Testis (tissue), 3 donors: ENCODE results near the gene GALNT5. TPM values are rescaled to one million over a fixed set of nuclear protein-coding genes. Genes with fewer than 3 reads are reported as not detected.

Experiments used
- DNase-seq: peaks from one replicate; pipeline ENCODE4 v3.0.0-alpha.2; 2019
- H3K27ac ChIP-seq, 2 donors: fragments of 200-600 bp; sonication (generic); one replicate each; pipeline ENCODE4 v1.5.1; 2019
- H3K27me3 ChIP-seq: fragments of 200-600 bp; sonication (generic); one replicate; pipeline ENCODE4 v1.5.1; 2019
- H3K36me3 ChIP-seq: fragments of 200-600 bp; sonication (generic); one replicate; pipeline ENCODE4 v1.5.1; 2017; ENCODE audit warnings: low read depth; ENCODE audit errors: missing control alignments
- H3K4me1 ChIP-seq: fragments of 200-600 bp; sonication (generic); one replicate; pipeline ENCODE4 v1.5.1; 2019
- H3K4me3 ChIP-seq, 2 donors: fragments of 200-600 bp; sonication (generic); one replicate each; pipeline ENCODE4 v1.5.1; 2017 to 2019
- H3K9me3 ChIP-seq: fragments of 200-600 bp; sonication (generic); one replicate; pipeline ENCODE4 v1.5.1; 2017
- CTCF ChIP-seq, 3 experiments: fragments of 450-650 bp in 2 of 3; fragments of 200-600 bp in 1 of 3; sonication (generic) in 1 of 3; IDR thresholded peaks; one replicate each; pipeline ENCODE4 v1.5.1; 2016 to 2019; ENCODE audit warnings: antibody characterized with exemption in 3 of 3, mild to moderate bottlenecking in 2 of 3, moderate library complexity in 1 of 3
- POLR2A ChIP-seq: fragments of 450-650 bp; IDR thresholded peaks from one replicate; pipeline ENCODE4 v1.6.1; 2017; ENCODE audit warnings: antibody characterized with exemption, mild to moderate bottlenecking, moderate library complexity
- WGBS, 2 donors: methylation state at CpG; one replicate each; pipeline ENCODE4 v1.1.5; 2018; 5-methylcytosine and 5-hydroxymethylcytosine counted together
- intact Hi-C: fragments of 100-400 bp; cut with DNase I; formaldehyde crosslinking; loops from one replicate; pipeline ENCODE4 v1.15.1; 2023; ENCODE audit warnings: low total_unique reads
- polyA plus RNA-seq: library from polyadenylated mRNA; stranded (reverse); fragments of 350-450 nt; fragmentation: Illumina TruSeq; extraction: RNeasy Lipid Tissue Mini Kit (QIAGEN cat#74804); gene quantifications from one replicate; pipeline ENCODE4 v1.2.3, GENCODE V29; 2014; ENCODE audit warnings: low read depth, low replicate concordance; ENCODE audit not compliant: insufficient read depth
- total RNA-seq, 2 donors: library from RNA; depleted of rRNA; stranded (reverse); fragments of >200 nt; gene quantifications; one replicate each; pipeline ENCODE4 v1.2.3, GENCODE V29; 2016

GALNT5 gene
- total and polyA plus RNA-seq, 3 donors from 2014 or later, result 0.06 to 0.45 (median 0.08) TPM

DNA sequence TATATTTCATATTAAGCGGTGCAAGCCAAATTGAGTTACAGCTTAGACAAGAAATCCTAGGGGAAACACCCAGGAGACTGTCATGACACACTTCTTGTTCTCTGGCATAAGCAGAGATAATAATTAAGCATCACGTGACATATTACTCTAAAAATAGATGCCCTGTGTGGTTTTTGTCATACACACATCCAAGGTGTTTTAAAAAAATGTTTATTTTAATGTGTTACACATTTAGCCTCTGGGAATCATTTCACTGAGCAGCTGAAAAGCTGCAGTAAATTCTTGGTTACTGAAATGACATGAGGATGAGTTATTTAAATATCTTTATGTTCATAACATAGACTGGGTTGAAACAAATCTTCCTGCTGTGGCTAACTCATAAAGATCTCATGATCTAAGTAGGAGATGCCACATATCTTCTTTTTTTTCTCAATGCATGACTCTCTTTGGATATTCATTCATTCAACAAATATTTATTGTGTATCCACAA is 106.2 kb downstream of the GALNT5 start:
- Histone ChIP-seq H3K4me1 (no peaks in the 10 kb centered on the region), H3K27me3 (no peaks in the 10 kb centered on the region), H3K4me3 (no peak overlapping the region), H3K27ac (no peak overlapping the region), H3K36me3 (no peaks in the 10 kb centered on the region), H3K9me3 (no peaks in the 10 kb centered on the region)
- no peak for DNase-seq
- no peak for TF ChIP-seq CTCF (IDR thresholded peaks at IDR 0.05)
- no peak for TF ChIP-seq POLR2A
- intact Hi-C loops, result no loop called here
- 72 to 77% methylated on average over 2 of the region's 2 CpGs for WGBS, 2 donors

Other genes with a start within 250 kb of the GALNT5 start
- 1 to 10 TPM; 1.1 to 1.6 TPM for gene ERMN, start 68.1 kb downstream of the GALNT5 start, total RNA-seq
- gene ERMN, start 68.1 kb downstream of the GALNT5 start, polyA plus RNA-seq, result 0.44 TPM
- gene CYTIP, start 186.4 kb downstream of the GALNT5 start, total RNA-seq, result 1 to 10 TPM; 8.5 to 9.1 TPM
- 3.9 TPM for gene CYTIP, start 186.4 kb downstream of the GALNT5 start, polyA plus RNA-seq